H1 (cell line): ENCODE measurements around the gene PITPNB. TPM values are rescaled to one million over a fixed set of nuclear protein-coding genes. Genes with fewer than 3 reads are reported as not detected.

ENCODE experiments used
- CTCF ChIA-PET: fragments of 300-600 bp; sonication (Branson Sonifier 250); formaldehyde crosslinking; loops from one replicate; lab custom pipeline; 2021; ENCODE audit not compliant: partially characterized antibody; lab: Charles Lee
- POLR2A ChIA-PET: fragments of 300-600 bp; sonication (Branson Sonifier 250); formaldehyde crosslinking; loops from one replicate; lab custom pipeline; 2021; ENCODE audit warnings: inconsistent platforms; ENCODE audit not compliant: partially characterized antibody; lab: Charles Lee
- DNase-seq, 2 experiments: peaks; one replicate each; pipeline versions ENCODE4 v3.0.0 to v3.0.0-alpha.2; 2010 to 2022; ENCODE audit warnings: low spot score in 2 of 2, low read depth in 1 of 2, mixed read lengths in 1 of 2
- FAIRE-seq: peaks from 2 replicates; lab custom pipeline; 2011; peaks lifted over from hg19 to GRCh38; lab: Jason Lieb, UNC
- H2AFZ ChIP-seq: 2 replicates; pipeline ENCODE4 v1.8.1; 2012; ENCODE audit warnings: low read length, inconsistent platforms
- H2AK5ac ChIP-seq: 2 replicates; pipeline ENCODE4 v1.6.1; 2013; ENCODE audit warnings: low read depth, low read length
- H2BK120ac ChIP-seq: replicated peaks from 2 replicates; pipeline ENCODE3; 2013; ENCODE audit warnings: low read depth, low read length, inconsistent platforms
- H2BK12ac ChIP-seq: 2 replicates; pipeline ENCODE4 v1.6.1; 2013; ENCODE audit warnings: low read depth, low read length
- H2BK15ac ChIP-seq: 2 replicates; pipeline ENCODE4 v1.6.1; 2013; ENCODE audit warnings: low read length
- H2BK20ac ChIP-seq: 2 replicates; pipeline ENCODE4 v1.6.1; 2013; ENCODE audit warnings: low read length
- H2BK5ac ChIP-seq: 2 replicates; pipeline ENCODE4 v1.6.1; 2013; ENCODE audit warnings: low read depth, low read length
- H3K14ac ChIP-seq: 2 replicates; pipeline ENCODE4 v1.6.1; 2013; ENCODE audit warnings: inconsistent platforms; ENCODE audit not compliant: insufficient read length
- H3K18ac ChIP-seq: 2 replicates; pipeline ENCODE4 v1.6.1; 2013; ENCODE audit warnings: low read length; ENCODE audit errors: extremely low read depth
- H3K23ac ChIP-seq: 2 replicates; pipeline ENCODE4 v1.6.1; 2013; ENCODE audit warnings: inconsistent platforms; ENCODE audit not compliant: insufficient read length
- H3K23me2 ChIP-seq: 2 replicates; pipeline ENCODE4 v1.6.1; 2013; ENCODE audit warnings: low read depth, low read length
- H3K27ac ChIP-seq: 2 replicates; pipeline ENCODE4 v1.6.1; 2011; ENCODE audit warnings: low read depth, low read length, inconsistent platforms
- H3K27me3 ChIP-seq, 4 experiments: replicated peaks in 1 of 4; 1 replicate in 1 of 4; 2 replicates in 3 of 4; pipeline versions ENCODE4 v1.6.1 to v1.8.1; 2011 to 2013; ENCODE audit warnings: low read length in 3 of 4, mild to moderate bottlenecking in 3 of 4, inconsistent platforms in 2 of 4, mixed read lengths in 2 of 4, moderate library complexity in 1 of 4; ENCODE audit not compliant: control insufficient read depth in 3 of 4, insufficient read depth in 3 of 4; ENCODE audit errors: extremely low read depth in 1 of 4
- H3K36me3 ChIP-seq, 4 experiments: 2 replicates each; pipeline versions ENCODE4 v1.6.1 to v1.8.1; 2011 to 2013; ENCODE audit warnings: mild to moderate bottlenecking in 4 of 4, low read length in 3 of 4, moderate library complexity in 2 of 4, control low read depth in 1 of 4, inconsistent platforms in 1 of 4; ENCODE audit not compliant: insufficient read depth in 4 of 4, control insufficient read depth in 2 of 4
- H3K4ac ChIP-seq: replicated peaks from 2 replicates; pipeline ENCODE3; 2013; ENCODE audit warnings: low read length, low read depth, mixed read lengths, inconsistent platforms; ENCODE audit not compliant: insufficient read length
- H3K4me1 ChIP-seq, 4 experiments: replicated peaks in 1 of 4; 1 replicate in 1 of 4; 2 replicates in 3 of 4; pipeline versions ENCODE4 v1.6.1 to v1.8.1; 2011 to 2013; ENCODE audit warnings: low read length in 3 of 4, inconsistent platforms in 2 of 4, mixed read lengths in 1 of 4; ENCODE audit not compliant: insufficient read depth in 4 of 4, control insufficient read depth in 3 of 4
- H3K4me2 ChIP-seq, 2 experiments: 2 replicates each; pipeline versions ENCODE4 v1.6.1 to v1.8.1; 2011 to 2013; ENCODE audit warnings: low read depth in 2 of 2, low read length in 2 of 2, control low read depth in 1 of 2, inconsistent platforms in 1 of 2, mild to moderate bottlenecking in 1 of 2; ENCODE audit not compliant: insufficient read depth in 1 of 2
- H3K4me3 ChIP-seq, 4 experiments: fragments of 200-600, 300-600 bp in 1 of 4; sonication (generic), shearing (Covaris generic), sonication (Bioruptor Twin) in 1 of 4; 2 replicates each; pipeline versions ENCODE4 v1.5.1 to v1.8.1; 2011 to 2016; ENCODE audit warnings: low read length in 4 of 4, low read depth in 3 of 4, control low read depth in 2 of 4, inconsistent platforms in 2 of 4, mild to moderate bottlenecking in 2 of 4, mixed read lengths in 1 of 4, moderate library complexity in 1 of 4; ENCODE audit not compliant: insufficient read depth in 2 of 4; ENCODE audit errors: extremely low read depth in 1 of 4
- H3K56ac ChIP-seq: replicated peaks from 2 replicates; pipeline ENCODE3; 2013; ENCODE audit warnings: low read depth, mild to moderate bottlenecking, mixed read lengths, low read length, inconsistent platforms; ENCODE audit not compliant: insufficient read length
- H3K79me1 ChIP-seq: 2 replicates; pipeline ENCODE4 v1.6.1; 2013; ENCODE audit warnings: low read depth, low read length, control low read depth
- H3K79me2 ChIP-seq, 2 experiments: 2 replicates each; pipeline versions ENCODE4 v1.6.1 to v1.8.1; 2012 to 2013; ENCODE audit warnings: low read length in 2 of 2, mild to moderate bottlenecking in 2 of 2, inconsistent platforms in 1 of 2; ENCODE audit not compliant: insufficient read depth in 2 of 2, control insufficient read depth in 1 of 2
- H3K9ac ChIP-seq, 4 experiments: replicated peaks in 1 of 4; 1 replicate in 1 of 4; 2 replicates in 3 of 4; pipeline versions ENCODE4 v1.6.1 to v1.8.1; 2011 to 2013; ENCODE audit warnings: low read depth in 3 of 4, low read length in 3 of 4, control low read depth in 2 of 4, mild to moderate bottlenecking in 2 of 4, moderate library complexity in 2 of 4, inconsistent platforms in 1 of 4; ENCODE audit errors: extremely low read depth in 1 of 4
- H3K9me3 ChIP-seq, 2 experiments: 2 replicates each; pipeline versions ENCODE4 v1.6.1 to v1.8.1; 2012 to 2013; ENCODE audit warnings: mild to moderate bottlenecking in 2 of 2, moderate library complexity in 2 of 2, control low read depth in 1 of 2, inconsistent platforms in 1 of 2, low read depth in 1 of 2, low read length in 1 of 2, mixed read lengths in 1 of 2; ENCODE audit not compliant: insufficient read depth in 2 of 2
- H4K20me1 ChIP-seq, 2 experiments: replicated peaks in 1 of 2; 2 replicates each; pipeline versions ENCODE3 to v1.8.1; 2011 to 2013; ENCODE audit warnings: inconsistent platforms in 2 of 2, low read length in 2 of 2, mild to moderate bottlenecking in 1 of 2; ENCODE audit not compliant: insufficient read depth in 2 of 2, control insufficient read depth in 1 of 2
- H4K5ac ChIP-seq: 2 replicates; pipeline ENCODE4 v1.6.1; 2013; ENCODE audit warnings: low read length, low read depth, mixed read lengths, inconsistent platforms; ENCODE audit not compliant: insufficient read length
- H4K8ac ChIP-seq: 2 replicates; pipeline ENCODE4 v1.8.0; 2013; ENCODE audit warnings: mild to moderate bottlenecking, moderate library complexity, low read length, inconsistent platforms; ENCODE audit not compliant: insufficient read depth; ENCODE audit errors: extremely low read depth
- H4K91ac ChIP-seq: replicated peaks from 2 replicates; pipeline ENCODE3; 2013; ENCODE audit warnings: low read length, mixed read lengths, inconsistent platforms; ENCODE audit not compliant: insufficient read length
- NRF1 ChIP-seq: IDR thresholded peaks from 2 replicates; pipeline ENCODE4 v1.6.1; 2011; ENCODE audit warnings: mild to moderate bottlenecking, low read depth, low read length, improper control_type of control experiment
- RAD21 ChIP-seq, 2 experiments: IDR thresholded peaks in 1 of 2; conservative IDR thresholded peaks in 1 of 2; 2 replicates each; pipeline ENCODE4 v1.6.1; 2011; ENCODE audit warnings: low read depth in 2 of 2, low read length in 2 of 2, improper control_type of control experiment in 1 of 2, inconsistent platforms in 1 of 2, mild to moderate bottlenecking in 1 of 2, moderate library complexity in 1 of 2
- SIRT6 ChIP-seq: IDR thresholded peaks from one replicate; pipeline ENCODE4 v1.7.1; 2012; ENCODE audit warnings: low read length, inconsistent platforms
- SUZ12 ChIP-seq: fragments of 200-600 bp; sonication (generic); IDR thresholded peaks from 2 replicates; pipeline ENCODE4 v1.6.1; 2012; ENCODE audit warnings: mild to moderate bottlenecking, inconsistent platforms, low read length, moderate library complexity, mixed read lengths
- WGBS, 2 experiments: shearing (Covaris generic) in 1 of 2; methylation state at CpG; one replicate each; pipeline versions ENCODE4 v1.1.6 to v1.1.7; 2013 to 2015; ENCODE audit warnings: low lambda C conversion rate in 2 of 2, mixed read lengths in 2 of 2, inconsistent platforms in 1 of 2, low coverage in 1 of 2, missing lambda C conversion rate in 1 of 2; ENCODE audit not compliant: insufficient replicate concordance in 2 of 2, insufficient coverage in 1 of 2, insufficient read length in 1 of 2; ENCODE audit errors: extremely low coverage in 1 of 2, missing lambda C conversion rate in 1 of 2; 5-methylcytosine and 5-hydroxymethylcytosine counted together
- polyA plus RNA-seq, 7 experiments: library from polyadenylated mRNA; depleted of rRNA in 3 of 7; stranded (reverse) in 5 of 7; unstranded in 2 of 7; fragments of >200 nt in 5 of 7; fragments of 200-250 nt in 2 of 7; gene quantifications; 1 replicate in 5 of 7; 2 replicates in 1 of 7; 4 replicates in 1 of 7; pipeline versions ENCODE4 v1.2.1 to v1.2.3, GENCODE V29; 2011 to 2013; ENCODE audit warnings: missing spikeins in 2 of 7, mixed read lengths in 2 of 7
- total RNA-seq: library from RNA; stranded (reverse); fragmentation: NEBNext Ultra II Directional; extraction: Animal tissue kit (Norgen Biotek cat#: 25700); gene quantifications from 2 replicates; pipeline ENCODE4 v1.2.1, GENCODE V29; 2021
- TF ChIP-seq, protein P1 (sequence below), 3 experiments: IDR thresholded peaks; 1 replicate in 2 of 3; 2 replicates in 1 of 3; pipeline versions ENCODE4 v1.5.1 to v1.6.1; 2011; ENCODE audit warnings: low read length in 3 of 3, mild to moderate bottlenecking in 3 of 3, inconsistent platforms in 2 of 3, low read depth in 1 of 3, moderate library complexity in 1 of 3; ENCODE audit not compliant: insufficient read depth in 1 of 3; ENCODE audit errors: control extremely low read depth in 1 of 3
- TF ChIP-seq, protein P2 (sequence below): IDR thresholded peaks from 2 replicates; pipeline ENCODE4 v1.6.1; 2012; ENCODE audit warnings: inconsistent platforms

Gene PITPNB
- total and polyA plus RNA-seq, 2 of the 8 experiments (the other 6 are each of a cell fraction or from before 2014, with no cell fraction given), result 24.6 to 89.3 TPM

DNA sequence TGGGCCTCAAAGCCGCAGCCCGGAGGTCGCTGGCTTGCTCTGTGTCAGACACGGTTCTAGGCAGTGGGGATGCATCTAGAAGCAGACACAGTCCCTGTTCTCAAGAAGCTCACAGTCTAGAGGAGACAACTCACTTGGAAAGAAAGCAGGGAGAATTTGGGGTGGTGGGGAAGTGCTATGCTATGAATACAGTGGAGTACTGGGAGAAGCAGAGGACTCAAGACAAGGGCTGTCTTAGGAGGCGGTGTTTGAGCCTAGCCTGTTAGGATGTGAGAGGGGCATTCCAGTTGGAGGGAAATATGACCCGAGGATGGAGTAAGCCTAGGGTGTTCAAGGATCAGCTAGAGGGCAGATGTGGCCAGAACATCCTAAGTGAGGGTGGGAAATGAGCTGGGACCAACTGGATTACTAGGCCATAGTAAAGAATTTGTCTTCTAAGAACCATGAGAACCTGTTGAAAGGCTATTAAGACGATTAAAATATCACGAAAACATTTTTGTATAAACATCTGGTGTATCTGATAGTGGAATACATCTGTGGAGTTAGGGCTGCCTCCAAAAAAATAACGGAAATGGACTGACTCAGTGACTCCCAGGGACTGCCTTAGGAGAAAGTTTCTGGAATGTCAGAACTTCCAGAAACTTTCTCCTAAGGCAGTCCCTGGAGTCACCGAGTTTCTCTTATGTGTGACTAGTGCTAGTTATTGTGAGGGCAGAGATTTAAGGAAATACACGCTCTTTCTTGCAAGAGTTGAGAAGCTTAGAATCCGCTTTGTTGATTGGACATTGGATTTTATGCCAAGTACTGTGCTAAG is 1.1 kb upstream of the PITPNB start:
- ChIA-PET CTCF (interaction anchor here (0.6 to 2.3 kb wide), 8 partner anchors 9 to 124 kb away, joined by 3 to 15 read pairs (median 4); no protein-coding TSS in a partner anchor), POLR2A (interaction anchor here (0.6 to 3.4 kb wide), 8 partner anchors 9 to 68 kb away, joined by 3 to 14 read pairs (median 3); no protein-coding TSS in a partner anchor)
- no peak overlapping the region for H4K91ac ChIP-seq
- no peak for DNase-seq
- H3K79me2 ChIP-seq, result peaks cover 10 to 59% of the 10 kb centered on the region in 2 experiments
- peaks cover 8% of the 10 kb centered on the region for H3K23me2 ChIP-seq
- H3K4me3 ChIP-seq, result peak overlapping the region; percentile 71 to 94 (median 84)
- no peak overlapping the region for H2AK5ac ChIP-seq
- H3K27me3 ChIP-seq, result no peaks in the 10 kb centered on the region
- no peak overlapping the region for H2BK120ac ChIP-seq
- peaks cover 5% of the 10 kb centered on the region for H3K79me1 ChIP-seq
- peak overlapping the region; percentile 81 to 86 for H3K4me2 ChIP-seq
- H3K56ac ChIP-seq, result peak overlapping the region; percentile 73
- H3K18ac ChIP-seq, result peak overlapping the region; percentile 89
- peak overlapping the region in 3 of 4 experiments; percentile 71 to 82 (median 76); a peak in 6 of 7 replicates for H3K9ac ChIP-seq
- H3K23ac ChIP-seq, result no peak overlapping the region
- no peak overlapping the region for H3K14ac ChIP-seq
- H2BK20ac ChIP-seq, result no peak overlapping the region
- H2BK15ac ChIP-seq, result peak overlapping the region; percentile 31; the same call in 1 of the 2 replicates
- no peak overlapping the region; the same call in 1 of the 2 replicates for H2BK12ac ChIP-seq
- H3K4ac ChIP-seq, result no peak overlapping the region
- H3K9me3 ChIP-seq, result no peaks in the 10 kb centered on the region
- FAIRE-seq, result no peak
- peaks cover 11 to 16% of the 10 kb centered on the region in 2 experiments for H4K20me1 ChIP-seq
- no peak overlapping the region for H4K5ac ChIP-seq
- H3K27ac ChIP-seq, result peak overlapping the region; percentile 57; the same call in 1 of the 2 replicates
- peak overlapping the region; percentile 81 for H2AFZ ChIP-seq
- H2BK5ac ChIP-seq, result peak overlapping the region; percentile 86; the same call in 1 of the 2 replicates
- WGBS, 2 experiments, result 41% methylated on average over 12 of the region's 12 CpGs; no CpG with 5 or more reads in 1 of the 2 experiments
- peak overlapping the region; percentile 62; the same call in 1 of the 2 replicates for H4K8ac ChIP-seq
- peaks cover 0 to 19% (median 1%) of the 10 kb centered on the region in 4 experiments; a peak in 3 of 8 replicates for H3K36me3 ChIP-seq
- H3K4me1 ChIP-seq, result peaks cover 2 to 3% (median 3%) of the 10 kb centered on the region in 4 experiments; a peak in 6 of 7 replicates
- TF ChIP-seq SIRT6 (no peak), RAD21 (IDR thresholded peaks at IDR 0.05 in 1 of 2, conservative IDR thresholded peaks at IDR 0.05 in 1 of 2; ENCODE audit: low read depth in 2 of 2, low read length in 2 of 2) (peak; percentile 15 to 41; a peak in 3 of 4 replicates), SUZ12 (no peak), NRF1 (no peak)
- TF ChIP-seq, protein P1, sequence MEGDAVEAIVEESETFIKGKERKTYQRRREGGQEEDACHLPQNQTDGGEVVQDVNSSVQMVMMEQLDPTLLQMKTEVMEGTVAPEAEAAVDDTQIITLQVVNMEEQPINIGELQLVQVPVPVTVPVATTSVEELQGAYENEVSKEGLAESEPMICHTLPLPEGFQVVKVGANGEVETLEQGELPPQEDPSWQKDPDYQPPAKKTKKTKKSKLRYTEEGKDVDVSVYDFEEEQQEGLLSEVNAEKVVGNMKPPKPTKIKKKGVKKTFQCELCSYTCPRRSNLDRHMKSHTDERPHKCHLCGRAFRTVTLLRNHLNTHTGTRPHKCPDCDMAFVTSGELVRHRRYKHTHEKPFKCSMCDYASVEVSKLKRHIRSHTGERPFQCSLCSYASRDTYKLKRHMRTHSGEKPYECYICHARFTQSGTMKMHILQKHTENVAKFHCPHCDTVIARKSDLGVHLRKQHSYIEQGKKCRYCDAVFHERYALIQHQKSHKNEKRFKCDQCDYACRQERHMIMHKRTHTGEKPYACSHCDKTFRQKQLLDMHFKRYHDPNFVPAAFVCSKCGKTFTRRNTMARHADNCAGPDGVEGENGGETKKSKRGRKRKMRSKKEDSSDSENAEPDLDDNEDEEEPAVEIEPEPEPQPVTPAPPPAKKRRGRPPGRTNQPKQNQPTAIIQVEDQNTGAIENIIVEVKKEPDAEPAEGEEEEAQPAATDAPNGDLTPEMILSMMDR (IDR thresholded peaks at IDR 0.05; ENCODE audit: control extremely low read depth in 1 of 3, insufficient read depth in 1 of 3, low read depth in 1 of 3, low read length in 3 of 3), result peak in 1 of 3 experiments; percentile 26; a peak in 2 of 4 replicates
- TF ChIP-seq, protein P2, sequence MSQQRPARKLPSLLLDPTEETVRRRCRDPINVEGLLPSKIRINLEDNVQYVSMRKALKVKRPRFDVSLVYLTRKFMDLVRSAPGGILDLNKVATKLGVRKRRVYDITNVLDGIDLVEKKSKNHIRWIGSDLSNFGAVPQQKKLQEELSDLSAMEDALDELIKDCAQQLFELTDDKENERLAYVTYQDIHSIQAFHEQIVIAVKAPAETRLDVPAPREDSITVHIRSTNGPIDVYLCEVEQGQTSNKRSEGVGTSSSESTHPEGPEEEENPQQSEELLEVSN, result 0 out of 2 replicates have a peak, but pooled peaks have one; percentile 5
